NAMALWA (cell line): ENCODE results near the gene PRIM2.
"Not testable (repeated sequence)": the region's sequence is repeated elsewhere in the genome, so short reads cannot be mapped to it uniquely, and the experiment has no call there.

ENCODE experiments used
- DNase-seq: peaks from one replicate; pipeline ENCODE4 v3.0.0-alpha.2; 2015; ENCODE audit warnings: low spot score

Gene PRIM2

GRCh38 chr6:57317060-57317943, at the start of gene PRIM2:
PRIM2 (plus strand) TSS chr6:57317630; CDS start chr6:57318446, 816 bp downstream.
- DNase-seq, result peak; percentile 88

- no peak for DNase-seq
These were observed 49.2 kb upstream of the PRIM2 start for GRCh38 chr6:57268294-57268640.

- not testable (repeated sequence) for DNase-seq
These were observed 43.2 kb upstream of the PRIM2 start for GRCh38 chr6:57274113-57274824.

GRCh38 chr6:57275384-57275783, 42.0 kb upstream of the PRIM2 start:
- no peak for DNase-seq

GRCh38 chr6:57276946-57277345, 40.5 kb upstream of the PRIM2 start:
- DNase-seq, result no peak

- no peak for DNase-seq
These were observed 38.9 kb upstream of the PRIM2 start for GRCh38 chr6:57278570-57278969.

GRCh38 chr6:57279013-57279412, 38.4 kb upstream of the PRIM2 start:
- no peak for DNase-seq

GRCh38 chr6:57283106-57283505, 34.3 kb upstream of the PRIM2 start:
- no peak for DNase-seq

- DNase-seq, result no peak
These were observed 33.4 kb upstream of the PRIM2 start for GRCh38 chr6:57283911-57284455.

- DNase-seq, result not testable (repeated sequence)
These were observed 29.3 kb upstream of the PRIM2 start for GRCh38 chr6:57288136-57288535.

GRCh38 chr6:57293472-57293871, 24.0 kb upstream of the PRIM2 start:
- DNase-seq, result not testable (repeated sequence)

- no peak for DNase-seq
These were observed 22.5 kb upstream of the PRIM2 start for GRCh38 chr6:57294862-57295445.

- DNase-seq, result no peak
These were observed 19.9 kb upstream of the PRIM2 start for GRCh38 chr6:57297505-57297904.

GRCh38 chr6:57298741-57299140, 18.7 kb upstream of the PRIM2 start:
- no peak for DNase-seq

GRCh38 chr6:57301757-57302156, 15.7 kb upstream of the PRIM2 start:
- no peak for DNase-seq

GRCh38 chr6:57302477-57302876, 15.0 kb upstream of the PRIM2 start:
- no peak for DNase-seq

GRCh38 chr6:57303931-57304681, 13.3 kb upstream of the PRIM2 start:
- DNase-seq, result no peak

GRCh38 chr6:57305107-57305506, 12.3 kb upstream of the PRIM2 start:
- DNase-seq, result no peak

- DNase-seq, result no peak
These were observed 11.7 kb upstream of the PRIM2 start for GRCh38 chr6:57305761-57306160.

- no peak for DNase-seq
These were observed 11.2 kb upstream of the PRIM2 start for GRCh38 chr6:57306273-57306672.

GRCh38 chr6:57307850-57308249, 9.6 kb upstream of the PRIM2 start:
- DNase-seq, result no peak

- DNase-seq, result not testable (repeated sequence)
These were observed 8.7 kb upstream of the PRIM2 start for GRCh38 chr6:57308755-57309154.
